ENCODE data around the gene ARRB2. TPM values are rescaled to one million over a fixed set of nuclear protein-coding genes. Genes with fewer than 3 reads are reported as not detected.

ARRB2 gene
- total RNA-seq, 1 donor from 2014 or later: 10.3 TPM

- H3K4me3 Mint-ChIP-seq (ENCODE audit: unreplicated experiment): no peak overlapping the region
- Histone ChIP-seq H3K4me1 (ENCODE audit: insufficient read depth, low read length) (peaks cover 5% of the 10 kb centered on the region), H3K27me3 (ENCODE audit: insufficient read depth, low read length) (no peaks in the 10 kb centered on the region), H3K79me2 (ENCODE audit: insufficient read depth, low read length) (no peaks in the 10 kb centered on the region), H3K36me3 (ENCODE audit: insufficient read depth, low read length) (no peaks in the 10 kb centered on the region), H4K20me1 (ENCODE audit: insufficient read depth, low read length) (no peaks in the 10 kb centered on the region), H3K9me3 (ENCODE audit: insufficient read depth, low read depth, low read length) (no peaks in the 10 kb centered on the region), H3K27ac (ENCODE audit: low read depth, low read length) (no peak overlapping the region), H3K4me3 (ENCODE audit: insufficient read depth, low read depth, low read length) (no peak overlapping the region), H3K4me2 (ENCODE audit: low read length) (no peak overlapping the region), H3K9ac (ENCODE audit: low read length) (no peak overlapping the region), H2AFZ (ENCODE audit: low read depth, low read length) (no peak overlapping the region)
- peaks cover 14% of the 10 kb centered on the region for H3K36me3 Mint-ChIP-seq (ENCODE audit: low read depth, unreplicated experiment)
- TF ChIP-seq CTCF (IDR thresholded peaks at IDR 0.05; ENCODE audit: insufficient read depth, low read depth, low read length) (no peak), EZH2 (IDR thresholded peaks at IDR 0.05; ENCODE audit: insufficient read depth, low read length) (no peak)
- no peaks in the 10 kb centered on the region for H3K4me1 Mint-ChIP-seq (ENCODE audit: low read depth, unreplicated experiment)
- FAIRE-seq (no peak), DNase-seq (ENCODE audit: low read depth) (no peak)
- H3K27me3 Mint-ChIP-seq (ENCODE audit: low read depth, unreplicated experiment): peaks cover 8% of the 10 kb centered on the region
- H3K9me3 Mint-ChIP-seq (ENCODE audit: unreplicated experiment): peaks cover 3% of the 10 kb centered on the region
- no peak overlapping the region for H3K27ac Mint-ChIP-seq (ENCODE audit: unreplicated experiment)
These were observed 4.8 kb downstream of the ARRB2 start for GRCh38 chr17:4715063-4715744.

- no peak overlapping the region for H3K4me3 Mint-ChIP-seq (ENCODE audit: unreplicated experiment)
These were observed 5.6 kb downstream of the ARRB2 start for GRCh38 chr17:4716081-4716480.

More at GRCh38 chr17:4716081-4716480, 5.6 kb downstream of the ARRB2 start:
- no peak overlapping the region for H3K4me3 ChIP-seq (ENCODE audit: insufficient read depth, low read depth, low read length)
- Mint-ChIP-seq H3K36me3 (ENCODE audit: low read depth, unreplicated experiment) (peaks cover 14% of the 10 kb centered on the region), H3K9me3 (ENCODE audit: unreplicated experiment) (peaks cover 3% of the 10 kb centered on the region), H3K27me3 (ENCODE audit: low read depth, unreplicated experiment) (peaks cover 8% of the 10 kb centered on the region), H3K4me1 (ENCODE audit: low read depth, unreplicated experiment) (no peaks in the 10 kb centered on the region), H3K27ac (ENCODE audit: unreplicated experiment) (no peak overlapping the region)
- no peak overlapping the region for H2AFZ ChIP-seq (ENCODE audit: low read depth, low read length)
- H4K20me1 ChIP-seq (ENCODE audit: insufficient read depth, low read length): no peaks in the 10 kb centered on the region
- no peaks in the 10 kb centered on the region for H3K36me3 ChIP-seq (ENCODE audit: insufficient read depth, low read length)
- no peak overlapping the region for H3K4me2 ChIP-seq (ENCODE audit: low read length)
- H3K4me1 ChIP-seq (ENCODE audit: insufficient read depth, low read length): peaks cover 1% of the 10 kb centered on the region
- no peak overlapping the region for H3K27ac ChIP-seq (ENCODE audit: low read depth, low read length)
- no peaks in the 10 kb centered on the region for H3K79me2 ChIP-seq (ENCODE audit: insufficient read depth, low read length)
- TF ChIP-seq CTCF (IDR thresholded peaks at IDR 0.05; ENCODE audit: insufficient read depth, low read depth, low read length) (no peak), EZH2 (IDR thresholded peaks at IDR 0.05; ENCODE audit: insufficient read depth, low read length) (no peak)
- H3K27me3 ChIP-seq (ENCODE audit: insufficient read depth, low read length): no peaks in the 10 kb centered on the region
- DNase-seq (ENCODE audit: low read depth) (no peak), FAIRE-seq (no peak)
- H3K9me3 ChIP-seq (ENCODE audit: insufficient read depth, low read depth, low read length): no peaks in the 10 kb centered on the region
- H3K9ac ChIP-seq (ENCODE audit: low read length): no peak overlapping the region
